ENCODE measurements around the gene SAAL1.

The SAAL1 gene

GRCh38 chr11:18036456-18036855 is 69.4 kb downstream of the SAAL1 start:
- H3K4me3 ChIP-seq (ENCODE audit: low read length): no peak overlapping the region
- DNase-seq (ENCODE audit: low read depth, low spot score): no peak

Data from Jurkat, Clone E6-1 (cell line).